Raji (cell line): Measurements from ENCODE around the gene ECE2.

Experiments
- POLR2A ChIP-seq: IDR thresholded peaks from 2 replicates; pipeline ENCODE4 v1.6.1; 2011; ENCODE audit warnings: low read depth, low read length, control low read depth; ENCODE audit not compliant: insufficient read depth

Gene ECE2

GRCh38 chr3:184334470-184335158, 58.8 kb downstream of the ECE2 start:
- no peak for TF ChIP-seq POLR2A

DNA sequence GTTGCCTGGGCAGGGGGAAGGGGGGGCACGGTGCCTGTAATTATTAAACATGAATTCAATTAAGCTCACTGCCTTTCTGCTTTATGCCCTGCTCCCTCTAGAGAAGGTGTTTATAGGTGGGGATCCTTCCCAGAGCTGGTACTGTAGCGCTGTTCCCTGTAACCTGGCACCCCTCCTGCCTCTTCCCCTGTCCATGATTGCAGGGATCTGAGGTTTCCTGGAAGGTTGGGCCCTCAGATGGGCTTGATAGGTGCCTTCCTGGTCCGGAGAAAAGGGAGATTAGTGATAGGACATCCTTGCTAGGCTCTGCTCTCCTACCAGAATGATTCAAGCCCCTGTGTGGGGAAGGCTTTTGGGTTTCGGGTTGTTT, 59.5 kb downstream of the ECE2 start:
- TF ChIP-seq POLR2A, result no peak

DNA sequence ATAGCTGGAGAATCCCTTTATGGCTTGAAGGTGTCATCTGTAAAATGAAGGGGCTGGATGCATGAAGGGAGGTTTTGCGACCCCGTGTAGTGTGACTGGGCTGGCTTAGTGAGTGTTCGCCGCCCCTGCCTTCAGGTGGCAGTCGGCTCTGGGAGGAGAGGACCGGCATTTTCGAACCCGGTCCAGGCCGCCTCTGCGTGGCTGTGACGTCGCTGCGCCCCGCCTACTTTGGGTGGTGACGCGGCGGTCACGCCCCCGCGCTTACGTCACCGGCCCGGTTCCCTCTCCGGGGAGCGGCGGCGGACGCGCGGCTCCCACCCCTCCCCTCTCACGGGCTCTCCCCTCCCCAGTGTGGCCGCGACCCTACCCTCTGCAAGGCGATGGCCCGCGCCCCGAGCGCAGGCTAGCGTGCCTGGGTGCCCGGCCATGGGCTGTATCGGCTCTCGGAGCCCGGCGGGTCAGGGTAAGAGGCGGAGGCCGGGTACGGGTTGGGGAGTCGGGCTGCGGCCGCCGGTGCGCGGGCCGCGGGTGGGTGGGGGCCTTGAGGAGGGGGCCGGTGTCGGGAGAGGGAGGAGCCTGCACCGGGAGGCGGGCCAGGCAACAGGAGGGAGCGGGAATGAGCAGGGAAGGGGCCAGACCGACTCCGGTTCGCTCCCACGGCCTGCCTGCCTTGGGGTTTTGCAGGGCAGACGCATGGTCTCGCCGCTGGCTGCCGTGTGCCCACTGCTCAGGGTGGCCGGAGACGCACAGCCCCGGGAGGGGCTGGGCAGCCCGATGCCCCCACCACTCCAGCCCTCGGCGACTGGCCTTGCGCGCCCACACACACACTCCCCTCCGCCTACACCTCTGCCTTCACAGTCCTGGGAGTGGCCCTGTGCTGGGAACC, 60.1 kb downstream of the ECE2 start:
- no peak for TF ChIP-seq POLR2A

- no peak for TF ChIP-seq POLR2A
Observed at GRCh38 chr3:184336547-184337398, 61.0 kb downstream of the ECE2 start.

- TF ChIP-seq POLR2A, result no peak
Observed at GRCh38 chr3:184337399-184337714, 61.5 kb downstream of the ECE2 start, which contains the start of gene FAM131A. Gene FAM131A (plus strand): TSS chr3:184337600. CDS start chr3:184337631, 31 bp downstream.

- TF ChIP-seq POLR2A, result no peak
Observed at GRCh38 chr3:184337981-184338380, 62.2 kb downstream of the ECE2 start.

DNA sequence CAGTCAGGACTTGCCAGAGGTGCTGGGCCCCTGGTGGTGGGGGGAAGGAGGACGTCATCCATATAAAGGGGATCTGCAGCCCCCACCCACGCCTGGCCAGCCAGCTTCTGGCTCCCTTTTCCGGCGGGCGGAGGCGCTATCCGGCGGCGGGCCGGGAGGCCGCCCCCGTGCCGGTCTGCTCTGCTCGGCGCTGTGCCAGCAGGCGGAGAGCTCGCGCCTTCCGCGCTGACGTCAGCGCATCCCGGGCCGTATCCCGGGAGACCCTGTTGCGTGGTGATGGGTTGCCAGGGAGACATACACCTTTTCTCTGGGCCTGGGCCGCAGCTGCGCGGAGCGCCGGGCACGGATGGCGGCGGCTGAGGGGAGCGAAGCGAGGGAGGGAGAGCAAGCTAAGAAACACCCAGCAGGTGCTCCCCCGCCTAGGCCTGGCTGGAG, 62.7 kb downstream of the ECE2 start:
- no peak for TF ChIP-seq POLR2A

DNA sequence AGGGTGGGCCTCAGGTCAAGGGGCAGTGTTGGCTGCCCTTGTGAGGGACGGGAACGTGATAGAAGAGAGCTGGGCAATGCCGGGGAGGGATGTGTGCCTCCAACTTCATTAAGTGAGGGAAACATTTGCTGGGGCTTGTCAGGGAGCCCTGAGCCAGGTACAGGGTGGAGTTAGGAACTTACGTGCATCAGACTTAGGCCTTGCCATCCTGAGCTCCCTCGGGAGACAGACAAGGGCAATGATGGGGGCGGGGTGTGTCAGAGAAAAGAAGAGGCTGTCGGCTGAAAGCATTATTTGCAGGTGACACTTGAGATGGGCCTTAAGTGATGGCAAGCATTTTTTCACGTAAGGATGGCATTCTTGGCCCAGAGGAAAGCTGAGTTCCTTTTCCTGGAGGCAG, 63.2 kb downstream of the ECE2 start:
- TF ChIP-seq POLR2A, result no peak

DNA sequence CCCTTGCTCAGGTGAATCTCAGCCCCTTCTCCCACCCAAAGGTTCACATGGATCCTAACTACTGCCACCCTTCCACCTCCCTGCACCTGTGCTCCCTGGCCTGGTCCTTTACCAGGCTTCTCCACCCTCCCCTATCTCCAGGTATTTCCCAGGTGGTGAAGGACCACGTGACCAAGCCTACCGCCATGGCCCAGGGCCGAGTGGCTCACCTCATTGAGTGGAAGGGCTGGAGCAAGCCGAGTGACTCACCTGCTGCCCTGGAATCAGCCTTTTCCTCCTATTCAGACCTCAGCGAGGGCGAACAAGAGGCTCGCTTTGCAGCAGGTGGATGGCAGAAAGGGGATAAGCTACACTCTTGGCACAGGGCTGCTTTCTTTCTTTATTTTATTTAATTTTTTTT, 66.1 kb downstream of the ECE2 start:
- no peak for TF ChIP-seq POLR2A
